Measurements from ENCODE around the gene CYFIP2.

- TF ChIP-seq EZH2 (IDR thresholded peaks at IDR 0.05; ENCODE audit: insufficient read depth, poor library complexity, severe bottlenecking) (no peak), EZH2phosphoT487 (IDR thresholded peaks at IDR 0.05; ENCODE audit: insufficient read depth, low read depth) (no peak)
These were observed 18.7 kb downstream of the CYFIP2 start for GRCh38 chr5:157284458-157285212.
